Fibroblast of skin of right biceps (primary cell): ENCODE data around the gene LCLAT1.
A peak's percentile ranks its signal among the peaks of the same experiment; 100 is the strongest.

Experiments used
- DNase-seq: peaks from one replicate; pipeline ENCODE4 v3.0.0-alpha.2; 2013

Gene LCLAT1

DNA sequence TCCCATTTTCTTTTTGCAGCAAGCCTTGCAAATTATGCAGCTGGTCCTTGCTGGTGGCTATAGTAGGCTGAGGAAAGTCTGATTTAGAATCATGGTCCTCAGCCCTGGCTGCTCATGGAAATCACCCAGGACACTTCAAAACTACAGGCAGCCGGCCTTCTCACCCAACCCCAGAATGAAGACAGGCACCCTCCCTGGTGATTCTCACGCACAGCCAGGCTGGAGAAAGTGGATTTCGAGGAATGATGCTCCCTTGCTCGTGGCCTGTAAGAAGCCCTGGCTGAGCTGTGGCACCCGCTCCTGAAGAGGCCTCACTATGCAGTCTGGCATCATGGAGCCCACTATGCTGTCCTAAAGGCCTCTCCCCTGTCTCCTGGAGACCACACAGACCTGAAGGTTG lies 202.8 kb downstream of the LCLAT1 start:
- no peak for DNase-seq

DNA sequence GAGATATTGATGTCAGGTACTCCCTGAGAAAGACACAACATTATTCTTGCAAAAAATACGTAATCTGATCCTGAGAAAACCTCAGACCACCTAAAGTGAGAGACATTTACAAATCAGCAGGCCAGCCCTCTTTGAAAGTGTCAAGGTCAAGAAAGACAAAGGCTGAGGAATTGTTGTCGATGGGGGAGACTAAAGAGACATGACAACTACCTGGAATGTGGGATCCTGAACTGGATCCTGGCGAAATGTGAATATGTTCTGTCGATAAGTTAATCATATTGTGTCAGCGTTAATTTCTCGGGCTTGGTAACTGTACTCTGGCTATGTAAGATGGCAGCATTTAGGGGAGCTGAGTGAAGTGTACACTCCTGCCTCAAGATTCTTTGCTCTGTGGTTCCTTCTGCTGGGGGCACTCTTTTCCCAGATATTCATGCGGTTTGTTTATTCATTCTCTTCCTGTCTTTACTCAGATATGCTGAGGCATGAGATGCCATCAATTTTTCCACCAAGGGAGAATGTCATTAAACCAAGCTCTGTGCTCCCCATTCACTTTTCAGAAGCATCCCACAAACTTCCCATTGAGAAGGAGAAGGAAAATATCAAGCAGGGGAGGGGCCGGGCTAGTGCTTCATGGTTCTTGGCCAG lies 205.3 kb downstream of the LCLAT1 start:
- no peak for DNase-seq

DNA sequence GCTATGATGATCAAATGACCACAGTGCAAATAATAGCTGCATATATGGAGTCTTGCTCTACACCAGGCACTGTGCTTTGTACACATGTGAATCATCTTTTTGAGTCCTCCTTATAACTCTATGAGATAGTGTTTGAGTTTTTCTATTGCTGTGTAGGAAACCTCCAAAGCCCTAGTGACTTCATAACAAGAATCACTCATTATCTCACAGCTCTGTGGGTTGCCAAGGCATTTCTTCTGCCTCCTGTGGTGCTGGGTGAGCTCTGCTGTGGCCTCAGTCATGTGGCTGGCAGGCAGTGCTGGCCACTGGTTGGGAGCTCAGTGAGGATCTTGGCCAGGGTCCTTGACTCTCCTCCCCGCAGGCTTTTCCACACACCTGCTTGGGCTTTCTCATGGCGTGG lies 206.8 kb downstream of the LCLAT1 start:
- peak; percentile 41 for DNase-seq

DNA sequence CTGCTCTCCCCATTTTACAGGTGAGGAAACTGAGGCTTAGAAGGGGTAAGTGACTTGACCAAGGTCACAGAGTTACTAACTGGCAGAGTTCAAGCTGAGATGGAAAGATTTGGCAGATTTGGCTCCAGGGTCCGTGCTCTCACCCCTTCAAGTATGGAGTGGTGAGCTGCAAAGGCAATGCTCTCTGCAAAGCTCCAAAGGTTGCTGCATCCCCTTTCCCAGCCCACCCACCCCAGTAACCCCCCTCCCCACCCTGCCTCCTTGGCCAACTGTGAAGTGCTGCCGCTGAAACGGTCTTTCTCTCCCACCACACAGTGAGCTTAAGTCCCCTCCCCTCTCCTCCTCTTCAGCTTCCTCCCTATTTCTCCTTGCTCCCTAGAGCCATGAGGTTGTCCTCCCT lies 207.4 kb downstream of the LCLAT1 start:
- DNase-seq = no peak

DNA sequence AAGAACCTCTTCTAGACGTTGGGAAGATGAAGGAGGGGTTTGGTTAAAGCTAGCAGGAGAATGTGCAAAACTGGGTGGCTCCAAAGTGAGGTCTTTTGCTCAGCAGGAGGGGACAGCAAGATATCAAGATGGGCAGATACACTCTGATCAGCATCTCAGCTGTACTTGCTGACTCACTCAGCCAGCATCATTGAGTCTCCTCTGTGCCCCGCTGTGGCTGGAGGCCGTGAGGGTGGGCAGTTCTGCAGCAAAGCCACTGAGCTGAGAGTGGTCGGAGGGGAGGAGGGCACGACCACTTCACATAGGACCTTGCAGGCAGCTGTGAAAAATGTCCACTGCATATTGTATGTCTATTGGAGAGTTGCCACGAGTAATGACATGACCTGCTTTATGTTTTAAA lies 208.2 kb downstream of the LCLAT1 start:
- DNase-seq = no peak

DNA sequence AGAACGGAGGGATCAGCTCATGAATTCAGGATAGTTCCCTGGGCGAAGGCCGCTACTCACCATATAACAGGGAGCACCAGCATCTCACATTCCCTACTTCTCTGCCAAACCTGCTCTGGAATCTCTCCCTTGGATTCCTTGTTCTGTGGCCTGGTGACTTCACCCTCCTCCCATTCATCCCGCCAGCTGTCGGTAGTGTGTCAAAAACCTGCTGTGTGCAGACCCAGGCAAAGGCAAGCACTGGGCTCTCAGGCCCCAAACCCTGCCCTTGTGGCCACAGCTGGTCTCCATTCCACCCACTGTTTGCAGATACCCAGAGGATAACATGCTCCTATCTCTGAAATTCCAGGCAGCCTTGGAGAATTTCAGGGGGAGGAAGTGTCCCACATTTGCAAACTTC lies 208.6 kb downstream of the LCLAT1 start:
- DNase-seq = peak; percentile 54

DNA sequence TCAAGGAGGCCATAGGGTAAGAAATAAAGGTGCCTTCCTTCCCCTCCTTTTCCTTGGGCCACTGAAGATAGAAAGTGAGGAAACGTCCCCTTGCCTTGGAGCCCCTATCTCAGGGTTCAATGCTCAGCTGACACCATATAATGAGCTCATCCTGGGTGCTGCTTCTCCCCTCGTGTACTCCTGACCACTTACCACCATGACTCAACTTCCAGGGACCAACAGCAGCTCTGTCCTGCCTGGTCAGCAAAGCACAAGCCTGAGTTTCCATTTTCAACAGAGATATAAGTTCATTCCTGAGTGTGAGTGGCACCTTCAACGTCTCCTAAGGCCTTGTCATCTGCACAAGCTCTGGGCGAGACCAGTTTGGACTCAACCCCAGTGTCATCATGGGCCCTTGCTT lies 209.0 kb downstream of the LCLAT1 start:
- DNase-seq = peak; percentile 23

DNA sequence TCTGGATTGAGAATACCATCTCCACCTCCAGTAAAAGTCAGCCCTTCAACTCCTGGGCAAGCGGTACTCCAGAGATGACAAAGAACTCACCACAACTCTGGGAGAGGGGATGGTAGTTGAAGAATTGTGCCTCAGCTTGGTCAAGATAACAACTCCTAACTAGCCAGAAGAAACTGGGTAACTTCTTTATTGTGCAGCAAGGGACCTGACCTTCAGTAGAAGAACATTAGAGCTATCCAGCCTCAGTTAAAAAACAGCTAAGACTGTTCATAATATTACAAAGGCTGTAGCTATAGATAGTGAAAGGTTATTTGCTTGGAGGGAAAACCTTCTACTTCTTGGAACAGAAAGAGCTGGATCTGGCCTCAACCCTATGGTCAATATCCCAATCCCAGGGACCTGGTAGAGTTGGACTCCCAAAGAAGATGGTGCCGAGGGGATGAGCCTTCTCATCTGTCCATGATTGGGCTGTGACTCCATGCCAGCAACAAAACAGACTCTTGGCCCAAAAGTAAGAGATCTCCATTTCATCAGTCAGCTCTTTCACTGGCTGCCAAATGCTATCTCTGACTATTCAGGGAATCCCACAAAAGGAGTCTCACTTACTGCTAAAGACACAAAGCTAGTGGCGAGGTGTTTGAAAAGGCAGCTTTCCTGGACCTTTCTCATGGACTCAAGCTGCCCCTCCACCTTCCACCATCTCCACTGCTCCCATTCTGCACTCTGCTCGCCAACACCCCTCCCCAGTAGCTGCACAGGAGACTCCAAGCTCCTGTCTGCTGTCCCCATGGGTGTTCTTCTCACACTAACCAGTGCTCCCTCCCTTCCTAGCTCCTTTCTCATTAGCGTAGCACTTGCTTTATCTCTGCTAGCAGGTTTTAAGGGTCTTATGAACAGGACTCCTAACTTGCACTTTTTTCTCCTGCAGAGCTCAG lies 214.4 kb downstream of the LCLAT1 start:
- peak; percentile 36 for DNase-seq

DNA sequence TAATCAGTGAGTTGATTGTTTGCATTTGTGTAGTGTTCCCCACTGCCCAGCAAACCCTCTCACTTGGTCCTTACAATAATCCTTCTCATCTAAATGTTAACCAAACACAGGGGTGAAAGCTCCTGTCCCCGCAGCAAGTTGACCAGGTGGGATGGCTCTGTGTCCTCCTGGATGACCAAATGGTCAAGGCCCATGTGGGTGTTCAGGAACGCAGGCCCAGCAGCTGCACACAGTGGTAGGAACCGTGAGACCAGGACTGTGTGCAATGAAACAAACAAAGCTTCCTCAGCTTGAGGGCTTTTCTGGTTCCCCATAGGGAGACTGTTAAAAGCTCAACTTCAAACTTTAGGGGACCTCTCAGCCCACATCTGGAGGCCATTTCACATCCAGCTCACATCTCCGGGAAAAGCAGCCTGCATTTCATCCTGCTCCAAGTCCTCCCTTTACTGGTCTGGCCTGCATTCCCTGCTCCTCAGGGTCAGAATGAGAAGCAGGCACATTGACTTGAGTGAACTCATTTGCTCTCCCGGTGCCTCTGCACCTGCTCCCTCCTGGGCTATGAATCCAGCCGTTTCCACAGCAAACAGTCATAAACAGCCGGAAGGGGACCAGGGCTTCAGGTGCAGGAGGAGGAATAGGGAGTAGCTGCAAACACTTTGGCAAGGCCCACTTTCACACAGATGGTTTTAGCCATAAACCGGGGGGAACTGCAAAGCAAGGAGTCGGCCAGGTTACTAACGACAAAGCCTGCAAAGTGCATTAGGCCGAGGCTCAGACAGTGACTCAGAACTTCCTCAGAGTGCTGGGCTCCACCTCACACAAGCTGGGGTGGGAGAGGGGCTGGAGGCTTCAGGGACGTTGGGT lies 215.5 kb downstream of the LCLAT1 start:
- DNase-seq = peak; percentile 64

DNA sequence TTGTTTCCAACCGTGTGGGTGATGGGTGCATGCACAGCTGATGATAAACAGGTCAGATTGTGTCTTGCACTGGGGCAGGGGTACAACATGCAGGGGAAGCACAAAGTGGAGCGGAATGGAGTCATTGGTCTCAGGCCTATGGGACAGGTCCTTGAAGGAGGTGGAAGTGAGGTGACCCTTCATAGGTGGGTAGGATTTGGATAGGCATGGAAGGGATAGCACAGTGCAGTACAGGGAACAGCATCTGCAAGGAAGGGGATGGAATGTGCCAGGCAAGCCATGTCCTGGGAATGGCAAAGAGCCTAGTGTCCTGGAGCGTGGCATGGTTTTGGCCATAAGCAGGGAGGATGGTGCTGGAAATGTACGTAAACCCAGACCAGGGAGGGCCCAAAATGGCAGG lies 216.3 kb downstream of the LCLAT1 start:
- no peak for DNase-seq

DNA sequence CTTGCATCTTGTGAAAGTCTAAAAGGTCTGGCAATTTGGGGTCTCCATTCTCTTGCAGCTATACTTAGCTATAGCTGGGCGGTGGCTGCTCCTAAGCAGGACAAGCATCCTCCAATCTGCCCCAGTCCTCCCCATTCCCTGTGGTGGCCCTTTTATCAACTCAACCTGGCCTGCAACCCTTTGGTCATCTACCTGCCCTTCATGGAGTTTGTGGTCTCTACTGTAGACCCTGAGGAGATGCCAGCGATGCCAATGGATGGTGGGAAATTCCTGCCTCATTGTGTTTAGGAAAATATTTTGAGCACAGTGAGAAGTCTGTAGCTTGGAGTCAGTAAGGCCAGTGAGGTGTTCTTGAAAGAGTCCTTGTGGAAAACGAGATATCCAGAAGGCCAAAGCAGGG lies 216.8 kb downstream of the LCLAT1 start:
- no peak for DNase-seq

DNA sequence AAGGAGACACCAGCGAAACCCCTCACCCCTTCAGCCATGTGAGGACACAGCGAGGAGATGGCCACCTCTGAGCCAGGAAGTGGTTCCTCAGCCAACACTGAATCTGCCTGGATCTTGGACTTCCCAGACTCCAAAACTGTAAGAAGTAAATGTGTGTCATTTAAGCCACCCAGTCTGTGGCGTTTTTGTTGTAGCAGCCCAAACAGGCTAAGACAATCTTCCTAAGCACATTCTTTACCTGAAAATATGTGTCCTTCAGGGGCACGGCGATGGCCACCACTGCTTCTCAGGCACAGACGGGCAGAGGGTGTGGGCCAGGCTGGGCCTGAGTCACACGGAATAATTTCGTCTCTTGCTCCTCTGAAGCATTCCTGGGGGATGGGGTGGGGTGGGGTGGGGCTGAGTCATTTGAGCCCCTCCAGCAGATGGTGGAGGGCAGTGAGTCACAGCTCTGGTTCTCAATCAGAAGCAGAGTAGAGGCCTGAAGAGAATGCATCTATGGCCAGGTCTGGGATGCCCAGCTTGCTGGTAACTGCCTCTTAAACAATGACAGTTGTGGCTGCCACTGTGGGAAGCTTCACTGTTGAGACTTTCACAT lies 217.8 kb downstream of the LCLAT1 start:
- DNase-seq = peak; percentile 98

DNA sequence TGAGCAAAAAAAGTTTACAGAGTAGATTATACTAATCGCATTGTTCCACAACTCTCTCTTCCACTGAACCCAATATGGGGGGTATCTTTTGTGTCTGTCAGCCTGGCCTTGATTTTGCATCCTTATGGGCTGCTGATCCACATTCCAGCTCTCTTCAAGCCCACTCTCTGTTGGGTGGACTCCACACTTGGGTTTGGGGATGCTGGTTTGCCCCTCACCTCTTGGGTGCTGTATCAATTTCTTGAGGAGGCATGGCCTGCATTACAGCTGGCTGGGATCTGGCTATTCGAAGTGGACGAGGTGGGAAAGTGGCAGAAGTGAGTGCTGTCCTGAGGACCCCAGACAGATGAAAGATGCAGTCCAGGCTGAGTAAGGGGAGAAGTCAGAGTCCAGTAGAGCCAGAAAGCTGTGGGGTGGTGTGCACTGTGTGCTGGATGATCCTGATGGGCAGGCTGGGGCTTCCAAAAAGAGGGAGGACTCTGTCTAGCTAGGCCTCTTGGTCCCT lies 218.8 kb downstream of the LCLAT1 start:
- no peak for DNase-seq

DNA sequence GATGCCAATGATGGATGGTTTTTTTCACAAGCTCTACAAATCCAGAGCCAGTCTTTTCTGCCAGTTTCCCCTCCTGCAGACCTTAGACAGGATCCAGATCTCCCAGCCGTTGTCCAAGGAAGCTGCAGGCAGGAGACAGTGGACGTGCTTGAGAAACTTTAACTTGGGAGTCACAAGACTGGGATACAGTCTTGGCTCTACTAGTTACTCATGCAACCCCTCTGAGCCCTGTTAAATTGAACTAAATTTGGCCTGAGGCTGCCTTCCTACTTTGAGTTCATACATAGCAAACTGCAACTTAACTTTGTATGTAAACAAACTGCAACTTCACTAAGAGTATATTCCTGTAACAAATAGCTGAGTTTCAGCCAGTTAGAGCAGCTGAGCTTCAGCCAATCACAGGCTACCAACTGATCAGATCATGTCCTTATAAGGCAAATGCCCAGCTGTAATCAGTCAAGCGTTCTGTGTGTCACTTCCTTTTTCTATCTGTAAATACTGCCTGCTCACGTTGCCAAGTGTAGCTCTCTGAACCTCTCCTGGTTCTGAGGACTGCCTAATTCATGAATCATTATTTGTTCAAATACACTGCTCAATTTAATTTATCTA lies 219.3 kb downstream of the LCLAT1 start:
- peak; percentile 94 for DNase-seq

DNA sequence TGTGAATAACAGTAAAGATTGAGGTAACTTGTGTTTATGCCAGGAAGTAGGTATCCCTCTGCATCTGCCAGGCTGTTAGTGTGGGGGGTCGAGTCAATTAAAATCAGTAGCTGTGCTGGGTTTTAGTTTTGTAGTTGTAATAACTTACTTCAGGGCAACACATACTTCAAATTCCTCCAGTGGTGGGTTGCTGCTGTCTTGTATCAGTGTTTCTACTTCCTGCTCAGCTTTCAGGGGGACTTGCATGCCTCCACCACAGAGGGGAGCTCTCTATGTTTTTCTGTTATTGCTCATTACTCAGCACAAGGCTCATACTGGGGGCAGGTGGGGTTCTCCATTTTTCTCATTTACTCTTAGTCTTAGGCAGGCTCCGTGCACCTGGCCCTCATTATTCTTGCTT lies 223.4 kb downstream of the LCLAT1 start:
- no peak for DNase-seq

DNA sequence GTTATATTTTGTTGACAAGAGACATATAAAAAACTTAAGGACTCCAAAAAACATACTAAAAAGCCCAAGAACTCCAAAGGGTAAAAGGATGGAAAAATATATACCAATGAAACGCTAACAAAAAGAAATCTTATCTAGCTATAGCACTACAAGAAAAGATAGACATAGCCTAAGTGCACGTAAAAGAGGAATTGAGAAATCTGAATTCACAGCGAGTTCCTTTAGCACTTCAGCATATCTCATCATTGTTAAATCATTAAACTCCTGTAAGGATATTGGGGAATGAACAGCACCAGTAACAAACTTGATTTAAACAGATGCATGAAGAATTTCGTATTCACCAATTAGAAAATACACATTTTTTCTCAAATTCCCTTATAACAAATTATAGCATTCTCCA lies 226.1 kb downstream of the LCLAT1 start:
- no peak for DNase-seq

DNA sequence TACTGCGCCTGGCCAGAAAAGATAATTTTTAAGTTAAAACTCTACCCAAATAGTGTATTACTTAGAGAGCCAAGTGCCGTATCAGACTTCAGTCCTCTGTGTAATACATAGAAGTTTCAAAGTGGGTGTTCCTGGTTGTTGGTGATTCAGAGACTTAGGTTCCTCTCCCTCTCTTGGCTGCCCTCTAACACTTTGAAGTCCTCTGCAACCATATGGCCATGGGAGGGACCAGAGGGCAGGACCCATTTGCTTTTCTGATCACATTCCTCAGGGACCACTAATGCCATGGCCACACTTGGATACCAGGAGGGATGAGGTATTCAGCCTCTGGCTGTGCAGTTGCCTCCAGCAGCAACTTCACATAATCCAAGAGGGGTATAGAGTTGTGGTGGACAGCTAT lies 228.7 kb downstream of the LCLAT1 start:
- no peak for DNase-seq

DNA sequence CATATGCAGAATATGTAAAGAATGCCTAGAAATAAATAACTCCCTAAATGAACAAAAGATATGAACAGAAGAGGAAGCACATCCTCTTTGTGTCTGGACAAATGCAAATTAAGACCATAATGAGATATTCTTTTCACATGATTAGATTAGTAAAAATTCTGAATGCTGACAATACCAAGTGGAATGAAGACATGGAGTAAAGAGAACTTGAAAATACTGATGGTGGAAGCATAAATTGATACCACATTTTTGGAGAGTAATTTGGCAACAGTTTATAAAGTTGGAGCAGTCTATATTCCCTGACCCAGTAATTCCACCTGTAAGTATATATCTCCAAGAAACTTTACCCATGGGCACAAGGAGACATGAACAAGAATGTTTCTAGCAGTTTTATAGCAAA lies 230.2 kb downstream of the LCLAT1 start:
- no peak for DNase-seq

DNA sequence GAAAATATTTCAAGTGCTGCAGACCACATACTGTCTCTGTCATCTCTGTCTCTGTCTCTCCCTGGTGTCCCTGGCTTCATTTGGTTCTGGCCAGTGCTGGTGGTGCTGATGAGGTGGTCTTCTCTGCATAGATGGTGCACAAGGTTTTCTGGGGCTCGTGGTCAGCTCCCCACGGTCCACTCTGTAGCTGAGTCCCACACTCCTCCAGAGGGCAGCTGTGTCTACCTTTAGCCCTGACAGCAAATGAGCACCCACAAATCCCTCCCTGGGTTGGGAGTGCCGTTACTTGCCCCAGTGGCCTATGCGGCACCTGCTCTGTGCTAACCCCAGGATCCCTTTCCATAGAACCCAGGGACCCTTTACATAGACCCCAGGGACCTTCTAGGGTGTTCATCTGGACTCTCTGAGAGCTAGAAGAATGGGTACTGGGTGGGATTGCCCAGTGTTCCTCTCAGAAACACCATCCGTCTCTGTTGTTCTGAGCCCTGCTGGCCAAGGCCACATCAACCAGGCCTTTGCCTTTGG lies 230.9 kb downstream of the LCLAT1 start:
- no peak for DNase-seq

DNA sequence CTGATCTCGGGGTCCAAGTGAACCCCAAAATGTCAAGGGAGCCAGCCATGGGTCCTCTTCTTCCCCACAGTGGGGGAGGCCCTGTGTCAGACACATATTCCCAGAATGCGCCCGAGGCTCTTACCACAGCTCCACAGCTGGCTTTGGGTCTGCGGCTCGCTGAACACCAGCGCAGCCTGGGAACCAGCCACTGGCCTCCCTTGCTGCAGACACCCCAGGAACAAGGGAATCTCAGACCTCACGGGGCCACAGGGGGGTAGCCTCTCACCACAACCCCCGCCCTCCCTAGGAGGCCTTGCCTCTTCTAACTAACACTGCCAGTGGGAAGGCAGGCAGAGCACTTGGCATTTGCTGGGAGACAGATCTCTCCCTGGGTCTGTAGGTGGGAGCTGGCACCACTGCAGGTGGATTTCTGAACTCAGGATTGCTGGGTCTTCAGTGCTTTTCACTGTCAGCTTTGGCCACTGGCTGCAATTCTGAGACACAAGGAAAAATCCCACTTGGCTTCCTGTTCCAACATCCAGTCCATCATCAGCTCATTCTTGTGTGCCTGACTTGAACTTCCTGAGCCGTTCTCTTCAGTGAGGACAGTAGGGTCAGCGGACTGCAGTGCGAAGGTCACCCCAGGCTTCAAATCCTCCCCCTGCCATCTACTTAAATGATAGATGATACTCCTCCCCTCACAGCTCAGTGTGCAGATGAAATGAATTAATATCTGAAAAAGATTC lies 231.5 kb downstream of the LCLAT1 start:
- no peak for DNase-seq

DNA sequence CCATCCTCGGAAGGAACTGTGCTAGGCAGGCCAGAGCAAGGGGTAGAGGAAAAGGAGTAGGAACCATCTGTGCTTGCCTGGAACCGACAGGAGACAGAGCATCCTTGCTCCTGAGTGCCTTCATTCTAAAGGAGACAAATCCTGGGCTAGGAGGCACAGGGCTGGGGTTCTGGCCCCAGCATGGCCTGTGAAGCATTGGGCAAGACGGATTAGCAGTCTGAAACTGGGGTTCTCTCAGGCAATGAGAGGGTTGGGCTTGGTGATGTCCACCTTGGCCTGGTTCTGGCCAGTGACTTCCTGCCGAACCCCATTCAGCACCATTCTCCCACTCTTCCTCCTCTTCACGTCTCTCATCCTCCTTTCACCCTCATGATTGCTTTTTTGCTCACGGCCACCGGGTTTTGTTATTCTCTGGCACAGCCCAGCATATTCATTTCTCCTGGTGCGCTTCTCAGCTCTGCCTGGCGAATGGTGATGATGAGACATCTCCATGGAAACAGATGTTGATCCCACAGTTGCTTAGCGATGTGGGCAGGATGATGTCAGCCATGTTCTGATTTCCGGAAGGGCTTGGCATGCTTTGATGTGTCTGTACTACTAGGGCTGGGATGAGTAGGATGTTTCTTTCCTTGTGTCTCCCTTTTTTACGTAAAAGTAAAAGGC lies 232.5 kb downstream of the LCLAT1 start:
- peak; percentile 65 for DNase-seq
